Measurements from ENCODE around the gene ALDOB.
"Not testable (repeated sequence)": the region's sequence is repeated elsewhere in the genome, so short reads cannot be mapped to it uniquely, and the experiment has no call there.

The ALDOB gene

GRCh38 chr9:101418518-101419430, 16.8 kb downstream of the ALDOB start:
- DNase-seq, result no peak

- no peak for DNase-seq
These were observed 17.6 kb downstream of the ALDOB start for GRCh38 chr9:101417977-101418376.

GRCh38 chr9:101417389-101417788, 18.2 kb downstream of the ALDOB start:
- DNase-seq, result no peak

- DNase-seq, result no peak
These were observed 20.0 kb downstream of the ALDOB start for GRCh38 chr9:101415578-101415977.

GRCh38 chr9:101414839-101415238, 20.7 kb downstream of the ALDOB start:
- no peak for DNase-seq

- DNase-seq, result no peak
These were observed 26.5 kb downstream of the ALDOB start for GRCh38 chr9:101409079-101409477.

GRCh38 chr9:101408374-101409078, 27.0 kb downstream of the ALDOB start:
- DNase-seq, result no peak

- DNase-seq, result no peak
These were observed 31.9 kb downstream of the ALDOB start for GRCh38 chr9:101403516-101404285.

- DNase-seq, result no peak
These were observed 35.5 kb downstream of the ALDOB start for GRCh38 chr9:101400120-101400519.

GRCh38 chr9:101399643-101399970, 36.0 kb downstream of the ALDOB start:
- DNase-seq, result no peak

- DNase-seq, result peak; percentile 51
These were observed 36.5 kb downstream of the ALDOB start for GRCh38 chr9:101398930-101399642.

- peak; percentile 99 for DNase-seq
These were observed 37.3 kb downstream of the ALDOB start, which contains the start of the genes MRPL50 and ZNF189 for GRCh38 chr9:101398068-101398929. TSS of gene MRPL50 (minus strand) at chr9:101398618. CDS start at chr9:101398592, 26 bp downstream. TSS of gene ZNF189 (plus strand) at chr9:101398851. CDS start at chr9:101399157, 306 bp downstream.

GRCh38 chr9:101397746-101398067, 37.9 kb downstream of the ALDOB start:
- DNase-seq, result no peak

GRCh38 chr9:101394687-101395086, 40.9 kb downstream of the ALDOB start:
- DNase-seq, result no peak

- no peak for DNase-seq
These were observed 42.4 kb downstream of the ALDOB start for GRCh38 chr9:101393135-101393534.

- DNase-seq, result peak; percentile 30
These were observed 47.0 kb downstream of the ALDOB start for GRCh38 chr9:101388507-101388993.

GRCh38 chr9:101387871-101388506, 47.6 kb downstream of the ALDOB start:
- peak; percentile 52 for DNase-seq

GRCh38 chr9:101384873-101385536, 50.6 kb downstream of the ALDOB start, which contains the start of gene BAAT:
TSS of gene BAAT (minus strand) at chr9:101385006. CDS start at chr9:101371404, 13,602 bp downstream.
- not testable (repeated sequence) for DNase-seq

GRCh38 chr9:101383361-101383760, 52.2 kb downstream of the ALDOB start:
- DNase-seq, result no peak

GRCh38 chr9:101381833-101382342, 53.7 kb downstream of the ALDOB start:
- DNase-seq, result no peak
